ENCODE measurements around the gene GPR141.

GPR141 gene

DNA sequence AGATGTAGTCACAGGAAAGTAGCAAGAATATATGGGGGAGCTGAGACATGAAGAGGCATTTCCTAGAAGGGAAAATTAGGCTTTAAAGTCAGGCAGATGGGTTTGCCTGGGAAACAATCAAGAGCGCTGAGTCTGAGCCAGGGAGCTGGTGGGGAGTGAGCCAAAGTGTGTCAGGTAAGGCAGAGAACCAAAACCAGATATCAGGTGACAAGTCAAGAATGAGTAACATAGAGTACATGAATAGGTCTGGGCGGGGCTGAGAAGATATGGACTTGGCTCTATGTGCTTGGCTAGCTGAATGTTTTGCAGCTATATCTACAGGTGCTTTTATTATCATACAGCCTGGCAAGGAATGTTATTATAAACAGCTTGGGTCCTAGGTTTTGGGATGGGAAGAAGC lies 49.3 kb downstream of the GPR141 start:
- no peak for DNase-seq

DNA sequence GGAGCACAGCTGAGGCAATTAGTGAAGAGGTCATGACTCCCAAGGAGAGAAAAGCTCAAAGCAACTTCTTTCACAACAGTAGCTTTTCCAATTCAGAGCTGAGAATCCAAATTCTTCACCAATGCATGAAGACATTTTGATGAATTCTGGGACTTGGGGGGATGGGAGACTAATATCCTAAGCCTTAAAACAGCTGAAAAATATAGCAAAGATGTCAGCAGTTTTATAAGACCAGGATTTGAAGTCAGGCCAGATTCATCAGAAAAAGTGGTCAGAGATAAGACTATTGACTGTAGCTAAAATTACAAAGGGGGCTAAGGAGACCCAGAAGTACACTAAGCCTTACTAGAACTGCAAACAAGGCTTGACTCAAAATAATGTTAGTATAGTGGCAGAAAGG lies 51.6 kb downstream of the GPR141 start:
- DNase-seq = no peak

DNA sequence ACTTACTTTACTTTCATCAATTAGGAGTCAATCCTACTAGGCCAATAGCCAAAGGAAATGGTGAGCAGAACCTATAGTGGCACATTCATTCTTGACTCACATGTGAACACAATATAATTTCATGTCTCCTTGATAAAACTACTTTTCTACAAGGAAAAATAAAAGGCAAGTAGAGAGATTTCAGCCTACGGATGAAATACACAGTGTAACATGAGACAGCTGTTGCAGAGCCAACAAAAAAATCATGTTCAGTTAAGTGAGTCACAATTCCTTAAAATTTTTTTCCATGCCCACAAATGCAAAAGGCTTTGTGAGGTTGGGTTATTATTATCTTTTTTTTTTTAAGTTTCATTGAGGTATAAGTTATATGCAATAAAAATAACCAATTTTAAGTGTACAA lies 54.8 kb downstream of the GPR141 start:
- DNase-seq = no peak

DNA sequence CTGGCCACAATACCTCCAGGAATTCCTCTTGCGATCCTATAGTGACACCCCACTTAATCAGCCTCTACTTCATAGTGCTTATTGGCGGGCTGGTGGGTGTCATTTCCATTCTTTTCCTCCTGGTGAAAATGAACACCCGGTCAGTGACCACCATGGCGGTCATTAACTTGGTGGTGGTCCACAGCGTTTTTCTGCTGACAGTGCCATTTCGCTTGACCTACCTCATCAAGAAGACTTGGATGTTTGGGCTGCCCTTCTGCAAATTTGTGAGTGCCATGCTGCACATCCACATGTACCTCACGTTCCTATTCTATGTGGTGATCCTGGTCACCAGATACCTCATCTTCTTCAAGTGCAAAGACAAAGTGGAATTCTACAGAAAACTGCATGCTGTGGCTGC lies 56.8 kb downstream of the GPR141 start:
- no peak for DNase-seq

DNA sequence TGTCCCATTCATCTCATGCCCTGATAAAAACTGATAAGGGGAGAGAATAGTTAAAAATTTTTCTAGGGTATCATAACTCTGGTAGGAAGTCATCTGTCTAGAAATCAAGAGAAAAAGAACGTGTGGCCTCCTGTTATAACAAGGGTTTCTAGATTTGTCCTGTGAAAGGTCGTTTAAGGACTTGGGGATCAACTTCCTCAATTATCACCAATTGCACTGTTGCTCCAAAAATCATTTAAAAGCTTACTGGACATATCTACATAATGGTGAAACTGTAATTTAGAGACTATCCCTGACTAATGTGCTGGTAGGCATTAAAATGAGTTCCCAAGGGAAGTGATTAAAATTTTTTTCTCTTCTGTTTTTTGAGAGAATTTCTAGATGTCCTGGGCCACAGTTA lies 58.2 kb downstream of the GPR141 start:
- no peak for DNase-seq

DNA sequence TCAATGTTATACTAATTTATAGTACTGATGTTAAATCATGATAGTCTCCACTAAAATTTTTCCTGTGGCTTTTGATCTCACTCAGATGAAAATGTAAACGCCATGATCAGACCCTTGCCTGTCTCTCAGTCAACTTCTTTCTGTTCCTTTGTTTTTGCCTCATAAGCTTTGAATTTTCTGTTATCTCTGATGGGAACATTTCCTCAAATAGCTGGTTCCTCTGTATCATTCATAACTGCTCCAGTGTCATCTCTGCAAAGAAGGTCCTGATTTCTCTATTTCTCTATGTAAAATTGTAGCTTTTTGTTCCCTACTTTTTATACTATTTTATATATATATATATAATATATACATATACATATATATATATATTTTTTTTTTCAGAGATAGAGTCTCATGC lies 67.5 kb downstream of the GPR141 start:
- DNase-seq = no peak

DNA sequence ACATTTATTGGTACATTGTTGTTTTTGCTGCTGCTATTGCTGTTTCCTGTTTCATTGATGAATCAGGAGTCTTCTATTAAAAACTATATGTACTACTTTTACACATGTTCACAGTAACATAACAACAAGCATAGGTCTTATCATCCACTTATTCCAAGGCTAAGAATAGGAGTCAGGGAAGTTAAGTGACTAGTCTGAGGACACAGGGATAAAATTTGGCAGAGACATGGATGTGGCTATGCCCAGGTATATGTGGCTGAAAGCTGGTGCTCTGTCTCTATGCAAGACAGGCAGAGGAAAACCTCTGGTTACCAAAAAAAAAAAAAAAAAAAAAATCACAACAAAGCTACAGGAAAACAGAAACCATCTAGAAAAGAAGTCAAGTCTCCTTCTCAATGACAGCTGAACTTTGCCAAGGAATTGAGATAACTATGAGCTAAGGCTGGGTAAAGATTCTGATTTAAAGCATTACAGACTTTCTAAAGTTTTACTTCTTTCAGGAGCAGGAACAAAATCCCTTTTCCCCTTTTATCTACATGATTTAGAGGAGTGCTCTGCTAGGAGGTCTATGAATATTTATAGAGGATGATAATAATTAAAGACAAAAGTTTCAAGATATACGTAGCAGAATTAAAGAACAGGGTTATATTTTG lies 70.0 kb downstream of the GPR141 start:
- DNase-seq = no peak

DNA sequence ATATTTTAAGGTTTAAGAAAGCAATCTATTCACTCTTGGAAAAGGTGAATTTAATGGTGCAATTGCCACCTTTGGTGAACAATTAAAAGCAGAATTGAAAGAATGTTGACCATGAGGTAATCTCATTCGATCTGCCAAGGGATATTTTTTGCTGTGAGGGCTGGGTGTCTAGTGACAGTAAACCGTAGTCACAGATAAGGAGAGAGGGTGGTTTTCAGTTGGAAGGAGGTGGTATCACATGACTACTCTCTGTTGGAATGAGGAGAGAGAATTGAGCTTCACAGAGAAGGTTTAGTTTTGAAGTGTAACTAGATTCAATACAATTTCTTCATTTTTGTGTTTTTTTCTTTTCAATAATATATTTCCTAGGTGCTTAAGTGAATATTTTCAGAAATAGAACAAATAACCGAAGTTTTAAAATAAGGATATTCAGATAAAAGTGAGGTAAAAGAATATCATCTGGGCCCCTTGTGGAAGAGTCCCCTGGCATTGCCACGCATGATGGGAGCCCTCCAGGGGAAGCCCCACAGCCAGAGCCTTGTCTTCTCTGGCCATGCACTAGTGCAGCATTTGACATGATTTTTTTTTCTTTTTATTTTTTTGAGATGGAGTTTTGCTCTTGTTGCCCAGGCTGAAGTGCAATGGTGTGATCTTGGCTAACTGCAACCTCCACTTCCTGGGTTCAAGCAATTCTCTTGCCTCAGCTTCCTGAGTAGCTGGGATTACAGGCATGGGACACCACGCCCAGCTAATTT lies 73.4 kb downstream of the GPR141 start:
- no peak for DNase-seq

DNA sequence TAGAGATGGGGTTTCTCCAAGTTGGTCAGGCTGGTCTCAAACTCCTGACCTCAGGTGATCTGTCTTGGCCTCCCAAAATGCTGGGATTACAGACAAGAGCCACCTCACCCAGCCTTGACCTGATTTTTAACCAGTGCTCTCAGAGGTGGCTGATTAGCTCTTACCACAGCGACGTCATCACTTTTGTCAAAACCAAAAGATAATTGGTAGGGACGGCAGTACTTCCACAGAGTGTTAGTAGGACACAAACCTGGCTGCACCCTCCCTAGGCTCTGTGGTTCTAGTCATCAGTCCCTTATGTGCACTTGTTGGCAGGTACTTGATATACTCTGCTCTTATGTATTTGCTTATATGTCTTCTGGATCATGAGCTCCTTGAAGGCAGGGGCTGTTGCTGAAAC lies 74.0 kb downstream of the GPR141 start:
- no peak for DNase-seq

DNA sequence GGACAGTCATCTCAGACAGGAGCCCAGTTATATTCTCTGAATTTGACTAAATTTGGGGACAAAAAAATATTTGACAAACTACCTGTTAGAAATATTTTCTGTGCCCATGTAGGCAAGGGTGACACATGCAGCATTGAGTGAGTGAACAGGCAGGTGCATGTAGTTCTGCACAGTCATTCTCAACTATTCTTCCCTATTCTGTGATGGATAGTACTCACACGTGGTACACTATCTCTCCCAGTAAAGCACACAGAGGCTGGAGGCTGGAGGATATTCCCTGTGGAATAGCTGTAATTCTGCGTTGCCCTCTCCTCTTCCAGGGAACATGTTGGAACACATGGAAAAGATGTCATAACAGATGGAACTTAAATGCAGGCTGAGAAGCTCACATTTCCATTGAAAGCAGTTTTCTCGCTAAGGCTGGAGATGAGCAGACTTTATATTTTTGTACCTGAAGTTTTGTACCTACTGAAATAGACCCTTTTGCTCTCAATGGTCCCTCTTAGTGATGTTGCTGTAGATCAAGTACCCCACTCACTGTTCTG lies 75.0 kb downstream of the GPR141 start:
- no peak for DNase-seq

DNA sequence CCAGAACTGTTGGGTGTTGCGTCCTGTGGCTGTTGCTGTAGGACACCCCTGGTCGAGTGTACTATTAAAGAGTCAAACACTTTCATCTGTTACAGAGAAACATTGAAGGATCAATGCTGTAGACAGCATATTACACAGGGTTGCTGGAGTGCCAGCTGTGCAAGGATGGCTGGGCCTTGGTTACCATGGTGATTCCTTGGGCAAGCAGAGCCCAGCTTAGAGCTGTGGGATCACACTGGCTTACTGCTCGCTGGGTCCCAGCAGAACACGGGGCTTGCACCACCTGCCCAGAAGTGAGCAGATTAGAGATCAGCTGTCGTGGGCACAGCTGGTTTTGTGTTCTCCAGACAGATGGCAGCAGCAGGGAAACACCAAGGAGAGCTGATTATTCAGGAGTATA lies 76.0 kb downstream of the GPR141 start:
- DNase-seq = no peak

DNA sequence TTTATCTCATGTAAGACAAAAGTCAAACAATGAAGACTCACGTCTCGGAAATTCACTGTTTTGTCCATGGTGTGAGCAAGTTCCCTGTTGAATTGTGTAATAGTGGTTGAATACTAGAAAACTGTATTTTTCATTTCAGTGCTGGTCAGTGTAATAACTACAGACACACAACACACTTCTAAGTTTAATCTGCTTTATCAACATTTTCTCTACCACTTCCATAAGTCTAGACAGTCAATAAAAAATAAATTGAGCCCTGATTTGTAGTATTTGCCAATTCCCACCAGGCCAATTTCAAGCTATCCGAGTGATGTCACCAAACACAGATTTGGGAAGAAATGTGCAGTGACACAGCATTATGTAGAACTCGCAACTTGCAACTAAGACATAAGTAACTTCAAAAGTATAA lies 81.9 kb downstream of the GPR141 start:
- no peak for DNase-seq

DNA sequence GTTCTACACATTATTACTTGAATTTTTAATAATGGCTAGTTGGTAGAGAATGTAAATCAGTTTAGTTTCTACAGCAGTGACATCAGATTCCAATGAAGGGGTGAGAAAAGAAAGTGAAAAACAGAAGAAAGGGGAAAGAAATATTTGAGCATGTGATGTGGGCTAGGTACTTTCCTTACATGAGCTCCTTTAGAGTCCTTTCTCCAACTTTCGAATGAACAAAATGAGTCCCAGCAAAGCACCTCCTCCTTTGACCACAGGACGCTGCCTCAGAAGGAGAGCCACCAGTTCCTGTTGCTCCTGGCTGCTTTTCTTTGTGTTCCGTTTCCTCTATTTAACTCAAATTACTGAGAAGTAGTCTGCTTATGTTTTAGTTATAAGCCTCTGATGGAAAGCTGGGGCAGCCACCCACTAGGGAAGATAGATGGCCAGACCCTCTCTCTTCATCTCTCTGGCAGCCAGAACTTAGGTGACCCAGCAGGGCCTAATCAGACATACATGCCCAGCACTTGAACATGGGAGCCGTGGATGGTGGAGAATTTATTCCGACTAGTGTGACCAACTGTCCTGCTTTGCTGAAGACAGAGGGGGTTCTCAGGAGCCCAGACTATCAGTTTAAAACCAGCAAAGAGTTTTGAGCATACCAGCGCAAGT lies 82.4 kb downstream of the GPR141 start:
- DNase-seq = peak; percentile 10

DNA sequence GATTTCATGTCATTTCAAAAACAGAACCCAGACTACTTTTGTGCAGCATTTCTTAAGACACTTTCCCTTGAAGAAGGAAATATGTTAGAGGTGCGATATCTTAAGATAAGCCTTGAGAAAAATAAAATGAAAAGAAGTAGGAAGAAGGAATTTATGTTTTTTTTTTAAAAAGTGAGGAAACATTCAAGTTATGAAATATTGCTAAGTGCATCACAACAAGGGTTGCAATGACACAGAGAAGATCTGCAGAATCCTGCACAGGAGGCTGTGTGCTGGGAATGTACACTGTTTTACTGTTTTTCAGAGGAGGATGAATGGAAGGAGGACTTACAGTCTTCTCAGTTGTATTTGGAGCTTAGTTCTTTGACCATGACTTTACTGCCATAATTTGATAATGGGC lies 85.0 kb downstream of the GPR141 start:
- no peak for DNase-seq

DNA sequence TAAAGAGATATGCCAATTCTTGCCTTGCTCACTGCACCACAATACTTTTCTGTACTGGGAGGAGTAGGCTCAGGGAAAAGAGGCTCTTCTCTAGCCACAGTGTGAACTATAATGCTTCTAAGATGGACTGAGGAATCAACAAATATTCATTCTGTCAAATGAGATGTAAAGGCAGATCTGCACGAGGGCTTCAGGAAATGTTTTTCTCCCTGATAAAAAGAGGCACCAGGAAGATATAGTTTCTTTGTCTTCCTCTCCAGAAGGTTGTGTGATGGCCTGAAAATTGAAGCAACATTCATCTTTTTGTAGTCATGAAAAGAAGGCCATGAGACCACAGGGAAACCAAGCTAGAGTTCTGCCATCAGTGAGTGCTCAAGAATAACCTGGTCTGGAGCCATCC lies 85.7 kb downstream of the GPR141 start:
- DNase-seq = no peak

DNA sequence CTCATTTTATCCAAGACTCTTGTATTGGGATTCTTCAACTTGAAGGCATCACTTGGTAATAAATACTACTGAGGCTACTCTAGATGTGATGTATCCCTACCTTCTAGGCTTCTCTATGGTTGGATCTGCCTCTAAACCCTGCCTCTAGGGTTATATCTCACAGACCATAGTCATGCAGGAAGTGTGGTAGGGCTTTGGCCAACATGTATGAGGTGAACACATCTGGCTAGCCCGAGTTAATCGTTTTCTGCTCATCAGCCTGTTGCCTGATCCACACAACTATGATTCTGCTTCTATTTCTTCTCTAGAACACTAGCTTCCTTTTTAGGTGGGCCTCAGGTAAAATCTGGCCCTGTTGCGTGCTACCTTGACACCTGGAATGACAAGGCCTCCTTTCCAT lies 86.2 kb downstream of the GPR141 start:
- DNase-seq = no peak

DNA sequence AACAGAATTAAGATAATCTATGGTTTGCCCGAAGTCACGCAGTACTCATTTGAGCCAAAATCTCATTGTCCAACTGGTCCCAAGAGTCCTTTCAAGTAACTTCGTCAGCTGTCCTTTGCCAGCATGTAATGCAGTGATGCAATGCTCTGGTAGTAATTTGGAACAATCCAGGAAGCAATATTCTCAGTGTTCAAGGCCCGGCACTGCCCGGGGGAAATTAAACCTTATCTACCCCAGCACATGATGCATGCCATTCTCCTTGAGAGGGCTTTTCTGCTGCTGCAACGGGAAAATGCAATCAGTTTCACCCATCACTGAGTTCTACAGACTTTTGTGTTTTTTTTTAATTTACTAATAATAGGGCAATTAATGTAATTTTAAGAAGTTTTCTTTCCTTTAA lies 87.3 kb downstream of the GPR141 start:
- DNase-seq = no peak

DNA sequence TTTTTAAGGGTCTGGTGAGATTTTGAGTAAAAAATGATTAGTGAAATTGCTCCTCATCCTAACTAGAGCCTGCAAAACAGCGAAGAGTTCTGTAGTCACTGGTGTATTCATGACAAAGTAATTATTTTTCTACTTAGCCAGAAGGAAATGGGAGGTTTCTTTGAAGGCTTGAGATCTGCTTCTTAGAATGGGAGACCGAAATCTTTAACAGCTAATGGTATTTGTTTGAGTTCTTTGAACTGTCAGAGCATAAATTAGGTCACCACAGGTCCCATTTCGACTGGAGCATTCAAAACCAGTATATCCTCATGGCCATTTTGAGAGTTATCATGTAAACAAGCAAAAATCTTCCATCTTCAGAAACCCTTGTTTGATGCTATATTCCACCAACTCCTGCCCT lies 87.8 kb downstream of the GPR141 start:
- DNase-seq = no peak

DNA sequence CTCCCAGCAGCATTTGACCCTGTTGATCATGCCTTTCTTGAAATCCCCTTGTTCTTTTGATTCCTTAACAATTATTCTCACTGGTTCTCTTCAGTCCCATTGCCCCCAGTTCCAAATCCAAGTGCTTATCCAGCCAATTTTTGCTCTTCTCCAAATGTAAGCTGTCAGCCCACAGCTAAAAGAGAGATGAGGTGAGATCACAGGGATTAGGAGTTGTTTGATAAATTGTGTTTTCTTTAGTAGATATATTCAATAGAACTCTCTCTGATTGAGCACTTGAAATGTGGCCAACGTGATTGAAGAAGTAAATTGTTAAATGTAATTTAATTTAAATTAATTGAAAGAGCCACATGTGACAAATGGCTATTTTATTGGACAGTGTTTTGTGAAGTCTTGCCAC lies 88.2 kb downstream of the GPR141 start:
- no peak for DNase-seq

DNA sequence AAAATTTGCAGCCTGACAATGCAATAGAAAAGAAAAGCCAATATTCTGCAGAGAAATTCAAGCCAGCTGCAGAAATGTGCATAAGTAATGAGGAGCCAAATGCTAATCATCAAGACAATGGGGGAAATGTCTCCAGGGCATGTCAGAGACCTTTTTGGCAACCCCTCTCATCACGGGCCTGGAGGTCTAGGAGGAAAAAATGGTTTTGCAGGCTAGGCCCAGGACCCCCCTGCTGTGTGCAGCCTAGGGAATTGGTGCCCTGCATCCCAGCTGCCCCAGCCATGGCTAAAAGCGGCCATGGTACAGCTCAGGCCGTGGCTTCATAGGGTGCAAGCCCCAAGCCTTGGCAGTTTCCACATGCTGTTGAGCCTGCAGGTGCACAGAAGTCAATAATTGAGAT lies 92.4 kb downstream of the GPR141 start:
- DNase-seq = no peak

DNA sequence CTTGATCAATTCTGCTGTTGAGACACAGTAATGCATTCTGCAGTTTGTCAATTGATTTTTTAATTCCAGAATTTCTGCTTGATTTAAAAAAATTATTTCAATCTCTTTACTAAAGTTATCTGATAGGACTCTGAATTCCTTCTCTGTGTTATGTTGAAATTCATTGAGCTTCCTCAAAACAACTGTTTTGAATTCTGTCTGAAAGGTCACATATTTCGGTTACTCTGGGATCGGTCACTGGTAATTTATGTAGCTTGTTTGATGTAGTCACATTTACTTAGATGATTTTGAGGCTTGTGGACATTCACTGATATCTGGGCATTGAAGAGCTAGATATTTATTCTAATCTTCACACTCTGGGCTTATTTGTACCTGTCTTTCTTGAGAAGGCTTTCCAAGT lies 97.6 kb downstream of the GPR141 start:
- DNase-seq = no peak

DNA sequence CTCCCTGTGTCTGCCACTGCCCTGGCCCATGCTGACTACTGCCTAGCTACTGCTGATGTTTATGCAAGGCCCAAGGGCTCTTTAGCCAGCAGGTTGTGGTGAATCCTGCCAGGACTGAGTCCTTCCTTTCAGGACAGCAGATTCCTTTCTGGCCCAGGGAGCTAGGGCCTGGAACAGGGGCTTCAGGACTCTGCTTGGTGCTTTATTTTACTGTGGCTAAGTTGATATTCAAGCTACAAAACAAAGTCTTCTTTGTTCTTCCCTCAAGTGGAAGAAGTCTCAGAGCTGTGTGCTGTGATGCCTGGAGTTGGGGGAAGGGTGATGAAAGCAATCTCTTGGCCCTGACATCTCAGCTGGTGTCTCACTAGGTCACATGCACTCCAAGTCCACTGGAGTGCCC lies 98.6 kb downstream of the GPR141 start:
- no peak for DNase-seq

DNA sequence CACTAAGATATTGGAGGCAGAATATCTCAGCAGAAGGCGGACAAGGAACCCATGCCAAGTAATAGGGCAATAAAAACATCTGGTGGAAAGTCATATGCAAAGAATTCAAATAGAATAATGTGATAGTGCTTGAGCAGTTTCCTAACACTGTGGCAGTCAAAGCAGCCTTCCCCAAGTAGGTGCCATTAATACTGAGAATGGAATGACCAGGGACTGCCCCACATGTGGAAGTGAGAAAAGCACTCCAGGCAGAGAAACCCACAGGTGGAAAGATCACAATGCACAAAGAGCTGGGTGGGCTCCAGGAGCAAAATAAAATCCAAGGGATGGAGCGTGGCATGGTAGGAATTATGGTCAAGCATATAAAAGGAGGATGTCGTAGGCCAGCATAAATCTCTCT lies 100.4 kb downstream of the GPR141 start:
- no peak for DNase-seq

Data from stimulated activated CD4-positive, alpha-beta T cell treated with anti-CD3 and anti-CD28 coated beads, Interleukin-15, amount 100 ng/mL, for 24 hours (primary cell).